ENCODE measurements around the gene ECHS1. TPM values are rescaled to one million over a fixed set of nuclear protein-coding genes. Genes with fewer than 3 reads are reported as not detected.

Gene ECHS1
- total RNA-seq, 6 experiments from 2014 or later: 293 to 780 (median 436) TPM

DNA sequence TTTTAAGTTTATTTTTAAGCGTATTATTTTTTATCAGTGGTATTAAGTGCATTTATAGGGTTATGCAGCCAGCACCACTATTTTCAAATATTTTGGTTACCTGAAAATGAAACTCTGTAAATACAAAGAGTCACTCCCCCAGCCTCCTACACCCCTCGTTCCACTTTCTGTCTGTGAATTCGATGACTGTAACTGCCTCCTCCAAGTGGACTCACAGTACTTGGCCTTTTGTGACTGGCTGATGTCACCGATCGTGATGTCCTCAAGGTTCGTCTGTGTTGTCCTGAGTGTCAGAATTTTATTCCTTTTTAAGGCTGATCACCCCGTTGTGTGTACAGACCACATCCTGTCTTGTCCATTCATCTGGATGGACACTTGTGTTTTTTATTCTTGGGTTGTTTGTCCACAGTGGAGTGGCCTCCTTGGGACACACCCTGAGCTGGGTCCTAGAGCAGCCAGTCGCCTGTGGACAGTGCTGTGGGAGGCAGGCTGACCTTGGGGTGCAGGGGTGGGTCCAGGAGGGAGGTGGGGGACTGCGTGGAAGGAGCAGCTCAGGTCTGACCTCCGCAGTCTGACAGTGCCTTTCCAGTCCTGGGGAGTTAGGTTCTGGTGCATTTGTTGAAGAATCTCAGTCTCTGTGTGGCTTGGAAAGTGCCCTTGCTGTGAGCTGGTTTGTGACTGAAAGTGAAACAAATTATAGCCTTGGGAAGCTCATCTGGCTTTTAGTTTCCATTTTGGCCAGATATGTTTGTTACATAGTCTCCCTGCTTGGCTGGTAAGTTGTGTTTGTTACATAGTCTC is 27.7 kb upstream of the ECHS1 start:
- Histone ChIP-seq H3K4me3 (no peak overlapping the region), H3K27ac (no peak overlapping the region), H3K9me3 (no peaks in the 10 kb centered on the region), H3K36me3 (peaks cover 0 to 37% (median 11%) of the 10 kb centered on the region in 4 donors), H3K27me3 (no peaks in the 10 kb centered on the region), H3K4me1 (no peaks in the 10 kb centered on the region)
- DNase-seq: peak in 1 of 3 donors; percentile 20
- 76% methylated on average over 7 of the region's 10 CpGs for WGBS (ENCODE audit: insufficient coverage, low coverage, low lambda C conversion rate, missing lambda C conversion rate)
- no peak for TF ChIP-seq POLR2A (IDR thresholded peaks at IDR 0.05)
- no peak for TF ChIP-seq CTCF (IDR thresholded peaks at IDR 0.05)
- ATAC-seq: peak; percentile 19 to 65 (median 48)
- intact Hi-C loops (cut with DNase I): no loop called here

GRCh38 chr10:133399123-133399601 is 26.0 kb upstream of the ECHS1 start:
- H3K27ac ChIP-seq: no peak overlapping the region
- H3K36me3 ChIP-seq: peaks cover 0 to 37% (median 11%) of the 10 kb centered on the region in 4 donors
- peaks cover 0 to 9% (median 4%) of the 10 kb centered on the region in 4 donors for H3K4me1 ChIP-seq
- no CpG with 5 or more reads among the region's 19 CpGs for WGBS (ENCODE audit: insufficient coverage, low coverage, low lambda C conversion rate, missing lambda C conversion rate)
- no peak for ATAC-seq
- H3K4me3 ChIP-seq: no peak overlapping the region
- no peaks in the 10 kb centered on the region for H3K27me3 ChIP-seq
- H3K9me3 ChIP-seq: no peaks in the 10 kb centered on the region
- TF ChIP-seq POLR2A (IDR thresholded peaks at IDR 0.05) (no peak), CTCF (IDR thresholded peaks at IDR 0.05) (no peak)
- intact Hi-C loops (cut with DNase I): no loop called here
- peak in 2 of 3 donors; percentile 18 to 40 for DNase-seq

- ATAC-seq: no peak
- Histone ChIP-seq H3K4me1 (peaks cover 0 to 14% (median 4%) of the 10 kb centered on the region in 4 donors), H3K9me3 (no peaks in the 10 kb centered on the region), H3K36me3 (peaks cover 0 to 34% (median 11%) of the 10 kb centered on the region in 4 donors), H3K27me3 (no peaks in the 10 kb centered on the region), H3K4me3 (no peak overlapping the region), H3K27ac (no peak overlapping the region)
- DNase-seq: peak in 1 of 3 donors; percentile 21
- intact Hi-C loops (cut with DNase I): no loop called here
- TF ChIP-seq POLR2A (IDR thresholded peaks at IDR 0.05): no peak
- no peak for TF ChIP-seq CTCF (IDR thresholded peaks at IDR 0.05)
- WGBS (ENCODE audit: insufficient coverage, low coverage, low lambda C conversion rate, missing lambda C conversion rate): 92% methylated on average over 7 of the region's 7 CpGs
Observed at GRCh38 chr10:133397938-133398337, 24.8 kb upstream of the ECHS1 start.

- Histone ChIP-seq H3K4me1 (peaks cover 0 to 14% (median 4%) of the 10 kb centered on the region in 4 donors), H3K4me3 (no peak overlapping the region), H3K36me3 (peaks cover 0 to 23% (median 7%) of the 10 kb centered on the region in 4 donors), H3K27me3 (no peaks in the 10 kb centered on the region), H3K27ac (no peak overlapping the region), H3K9me3 (no peaks in the 10 kb centered on the region)
- no peak for ATAC-seq
- TF ChIP-seq CTCF (IDR thresholded peaks at IDR 0.05): no peak
- 92% methylated on average over 17 of the region's 19 CpGs for WGBS (ENCODE audit: insufficient coverage, low coverage, low lambda C conversion rate, missing lambda C conversion rate)
- intact Hi-C loops (cut with DNase I): no loop called here
- DNase-seq: peak in 2 of 3 donors; percentile 13 to 36
Observed at GRCh38 chr10:133396035-133396624, 23.0 kb upstream of the ECHS1 start.

All from right lobe of liver (tissue), 6 donors.